Peyer's patch (tissue), 4 donors: Measurements from ENCODE around the gene NOX1. TPM values are rescaled to one million over a fixed set of nuclear protein-coding genes. Genes with fewer than 3 reads are reported as not detected.
"Not testable (repeated sequence)": the region's sequence is repeated elsewhere in the genome, so short reads cannot be mapped to it uniquely, and the experiment has no call there.

Experiments
- DNase-seq, 3 donors: peaks; one replicate each; pipeline ENCODE4 v3.0.0-alpha.2; 2017 to 2019
- H3K27ac ChIP-seq, 4 donors: fragments of 200-600 bp; sonication (generic); one replicate each; pipeline ENCODE4 v1.5.1; 2016 to 2019
- H3K27me3 ChIP-seq, 2 donors: fragments of 200-600 bp; sonication (generic); one replicate each; pipeline ENCODE4 v1.5.1; 2019
- H3K36me3 ChIP-seq, 3 donors: fragments of 200-600 bp; sonication (generic); one replicate each; pipeline ENCODE4 v1.5.1; 2016 to 2019
- H3K4me1 ChIP-seq, 4 donors: fragments of 200-600 bp; sonication (generic); one replicate each; pipeline ENCODE4 v1.5.1; 2016 to 2019
- H3K4me3 ChIP-seq, 4 donors: fragments of 200-600 bp; sonication (generic); 1 replicate in 3 of 4; 2 replicates in 1 of 4; pipeline ENCODE4 v1.5.1; 2016 to 2019; ENCODE audit warnings: mild to moderate bottlenecking in 1 of 4
- H3K9me3 ChIP-seq, 4 donors: fragments of 200-600 bp; sonication (generic); one replicate each; pipeline ENCODE4 v1.5.1; 2016 to 2019; ENCODE audit warnings: mild to moderate bottlenecking in 1 of 4
- CTCF ChIP-seq, 6 experiments: fragments of 450-650 bp in 4 of 6; fragments of 200-600 bp in 2 of 6; sonication (generic) in 1 of 6; IDR thresholded peaks; one replicate each; pipeline ENCODE4 v1.5.1; 2017 to 2019; ENCODE audit warnings: antibody characterized with exemption in 6 of 6, mild to moderate bottlenecking in 3 of 6, moderate library complexity in 1 of 6
- POLR2A ChIP-seq, 2 donors: fragments of 450-650 bp; IDR thresholded peaks; one replicate each; pipeline ENCODE4 v1.5.1; 2017; ENCODE audit warnings: antibody characterized with exemption in 2 of 2, mild to moderate bottlenecking in 2 of 2, moderate library complexity in 2 of 2
- total RNA-seq, 4 donors: library from RNA; depleted of rRNA; stranded (reverse); fragments of >200 nt; gene quantifications; one replicate each; pipeline ENCODE4 v1.1.0, GENCODE V29; 2016

NOX1 gene
- total RNA-seq, 4 donors from 2014 or later: 0.88 to 2.7 (median 1.9) TPM; not detected in 1

GRCh38 chrX:100819534-100819836, 54.7 kb downstream of the NOX1 start:
- TF ChIP-seq CTCF (IDR thresholded peaks at IDR 0.05) (no peak), POLR2A (IDR thresholded peaks at IDR 0.05) (no peak)
- peak overlapping the region; percentile 62 to 79 (median 70) for H3K27ac ChIP-seq
- H3K9me3 ChIP-seq: no peaks in the 10 kb centered on the region
- H3K27me3 ChIP-seq: no peaks in the 10 kb centered on the region
- peak overlapping the region; percentile 51 to 60 (median 58) for H3K4me3 ChIP-seq
- H3K4me1 ChIP-seq: no peaks in the 10 kb centered on the region
- peaks cover 0 to 18% (median 0%) of the 10 kb centered on the region in 3 donors for H3K36me3 ChIP-seq
- no peak for DNase-seq

GRCh38 chrX:100817340-100817739, 56.8 kb downstream of the NOX1 start:
- Histone ChIP-seq H3K4me3 (no peak overlapping the region), H3K27me3 (no peaks in the 10 kb centered on the region), H3K27ac (no peak overlapping the region), H3K36me3 (no peaks in the 10 kb centered on the region), H3K4me1 (no peaks in the 10 kb centered on the region), H3K9me3 (no peaks in the 10 kb centered on the region)
- DNase-seq: no peak
- TF ChIP-seq POLR2A (IDR thresholded peaks at IDR 0.05) (no peak), CTCF (IDR thresholded peaks at IDR 0.05) (no peak)

GRCh38 chrX:100812216-100813158, 61.7 kb downstream of the NOX1 start:
- H3K4me3 ChIP-seq: no peak overlapping the region
- no peak for TF ChIP-seq POLR2A (IDR thresholded peaks at IDR 0.05)
- TF ChIP-seq CTCF (IDR thresholded peaks at IDR 0.05): no peak
- H3K4me1 ChIP-seq: no peaks in the 10 kb centered on the region
- no peaks in the 10 kb centered on the region for H3K9me3 ChIP-seq
- DNase-seq: peak in 2 of 3 donors; percentile 56 to 67
- peak overlapping the region in 3 of 4 donors; percentile 40 to 82 (median 76) for H3K27ac ChIP-seq
- no peaks in the 10 kb centered on the region for H3K27me3 ChIP-seq
- H3K36me3 ChIP-seq: no peaks in the 10 kb centered on the region

GRCh38 chrX:100808265-100808664, 65.9 kb downstream of the NOX1 start:
- H3K9me3 ChIP-seq, DNase-seq, H3K27me3 ChIP-seq, H3K36me3 ChIP-seq, H3K4me3 ChIP-seq, H3K4me1 ChIP-seq, H3K27ac ChIP-seq: not testable (repeated sequence)

GRCh38 chrX:100804780-100805179, 69.4 kb downstream of the NOX1 start:
- H3K9me3 ChIP-seq: no peaks in the 10 kb centered on the region
- no peaks in the 10 kb centered on the region for H3K4me1 ChIP-seq
- no peaks in the 10 kb centered on the region for H3K27me3 ChIP-seq
- no peak overlapping the region for H3K27ac ChIP-seq
- TF ChIP-seq CTCF (IDR thresholded peaks at IDR 0.05) (no peak), POLR2A (IDR thresholded peaks at IDR 0.05) (no peak)
- no peak for DNase-seq
- no peak overlapping the region for H3K4me3 ChIP-seq
- H3K36me3 ChIP-seq: no peaks in the 10 kb centered on the region

GRCh38 chrX:100802843-100803242, 71.3 kb downstream of the NOX1 start:
- no peaks in the 10 kb centered on the region for H3K36me3 ChIP-seq
- TF ChIP-seq POLR2A (IDR thresholded peaks at IDR 0.05): no peak
- no peak for TF ChIP-seq CTCF (IDR thresholded peaks at IDR 0.05)
- no peaks in the 10 kb centered on the region for H3K27me3 ChIP-seq
- H3K9me3 ChIP-seq: no peaks in the 10 kb centered on the region
- no peaks in the 10 kb centered on the region for H3K4me1 ChIP-seq
- H3K4me3 ChIP-seq: no peak overlapping the region
- DNase-seq: peak in 1 of 3 donors; percentile 60
- H3K27ac ChIP-seq: peak overlapping the region in 1 of 4 donors; percentile 31
